Posterior cingulate gyrus (tissue), 11 donors: Measurements from ENCODE around the gene FGF2.
"Not testable (repeated sequence)": the region's sequence is repeated elsewhere in the genome, so short reads cannot be mapped to it uniquely, and the experiment has no call there.

Source experiments
- DNase-seq, 10 donors: peaks; one replicate each; pipeline versions ENCODE4 v3.0.0 to v3.0.0-alpha.2; 2020 to 2021; ENCODE audit warnings: mixed read lengths in 3 of 10
- intact Hi-C: fragments of 100-400 bp; cut with DNase I; formaldehyde crosslinking; loops from one replicate; pipeline ENCODE4 v1.15.1; 2023

The FGF2 gene

DNA sequence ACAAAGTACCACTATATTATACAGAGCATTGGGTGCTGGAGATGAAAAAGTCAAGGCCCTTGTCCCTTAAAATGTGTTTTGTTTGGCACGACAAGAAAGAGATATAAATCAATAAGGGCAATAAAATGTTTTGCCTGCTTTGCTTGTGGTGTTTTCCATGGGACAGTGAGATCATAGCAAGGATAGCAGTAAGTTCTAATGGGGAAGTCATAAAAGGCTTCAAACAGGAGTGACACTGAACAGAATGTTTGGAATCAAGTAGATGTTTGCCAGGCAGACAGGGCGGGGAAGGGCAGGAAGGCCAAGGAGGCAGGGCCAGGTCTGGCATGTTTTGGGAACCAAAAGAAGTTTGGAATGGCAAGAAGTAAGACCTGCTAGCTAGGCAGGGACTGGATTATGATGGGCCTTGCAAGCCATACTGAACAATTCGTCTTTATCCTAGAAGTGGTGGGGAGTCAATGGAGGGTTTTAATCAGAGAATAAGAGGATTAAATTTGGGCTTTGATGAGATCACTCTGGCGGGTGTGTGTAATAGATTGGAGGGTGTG is 16.4 kb downstream of the FGF2 start:
- no peak for DNase-seq
- intact Hi-C loops: no loop called here

DNA sequence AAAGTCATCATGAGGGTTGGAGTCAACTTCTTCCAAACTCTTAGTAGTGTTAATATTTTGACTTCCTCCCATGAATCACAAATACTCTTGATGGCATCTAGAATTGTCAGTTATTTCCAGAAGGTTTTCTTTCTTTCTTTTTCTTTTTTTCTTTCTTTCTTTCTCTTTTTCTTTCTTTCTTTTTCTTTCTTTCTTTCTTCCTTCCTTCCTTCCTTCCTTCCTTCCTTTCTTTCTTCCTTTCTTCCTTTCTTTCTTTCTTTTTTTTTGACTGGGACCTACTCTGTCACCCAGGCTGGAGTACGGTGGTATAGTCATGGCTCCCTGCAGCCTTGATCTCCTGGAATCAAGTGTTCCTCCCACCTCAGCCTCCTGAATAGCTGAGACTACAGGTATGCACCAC is 17.8 kb downstream of the FGF2 start:
- DNase-seq, intact Hi-C loops: not testable (repeated sequence)

DNA sequence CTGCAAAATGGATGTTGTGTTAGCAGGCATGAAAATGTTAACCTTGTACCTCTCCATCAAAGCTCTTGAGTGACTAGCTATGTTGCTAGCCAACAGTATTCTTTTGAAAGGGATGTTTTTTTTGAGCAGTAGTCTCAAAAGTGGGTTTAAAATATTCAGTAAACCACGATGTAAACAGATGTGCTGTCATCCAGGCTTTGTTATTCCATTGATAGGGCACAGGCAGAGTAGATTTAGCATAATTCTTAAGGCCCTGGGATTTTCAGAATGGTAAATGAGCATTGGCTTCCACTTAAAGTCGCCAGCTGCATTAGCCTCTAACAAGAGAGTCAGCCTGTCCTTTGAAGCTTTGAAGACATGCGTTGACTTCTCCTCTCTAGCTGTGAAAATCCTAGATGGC is 18.4 kb downstream of the FGF2 start:
- intact Hi-C loops: no loop called here
- no peak for DNase-seq

DNA sequence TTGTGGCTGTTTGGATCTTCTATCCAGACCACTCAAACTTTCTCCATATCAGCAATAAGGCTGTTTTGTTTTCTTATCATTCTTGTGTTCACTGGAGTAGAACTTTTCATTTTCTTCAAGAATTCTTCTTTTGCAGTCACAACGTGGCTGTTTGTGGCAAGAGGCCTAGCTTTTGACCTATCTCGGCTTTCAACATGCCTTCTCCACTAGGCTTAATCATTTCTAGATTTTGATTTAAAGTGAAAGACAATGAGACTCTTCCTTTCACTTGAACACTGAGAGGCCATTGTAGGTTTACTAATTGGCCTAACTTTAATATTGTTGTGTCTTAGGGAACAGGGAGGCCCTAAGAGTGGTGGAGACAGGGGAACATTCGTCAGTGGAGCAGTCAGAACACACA is 19.1 kb downstream of the FGF2 start:
- intact Hi-C loops: no loop called here

DNA sequence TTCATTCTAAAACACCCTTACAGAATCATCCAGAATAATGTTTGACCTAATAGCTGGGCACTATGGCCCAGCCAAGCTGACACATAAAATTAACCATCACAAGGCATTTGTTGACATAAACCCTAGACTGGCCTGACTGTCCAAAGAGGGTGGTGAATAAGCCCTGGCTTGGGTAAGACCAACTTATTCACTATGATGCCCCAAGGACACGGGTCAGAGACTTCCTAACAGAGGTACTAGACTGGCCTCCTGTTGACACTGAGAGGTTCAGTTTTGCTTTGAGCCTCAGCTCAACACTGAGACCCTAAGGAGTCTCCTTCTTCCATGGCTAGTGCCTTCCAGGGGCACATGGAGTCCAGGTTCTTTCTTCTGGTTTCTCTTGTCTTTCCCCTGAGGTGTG is 21.3 kb downstream of the FGF2 start:
- no peak for DNase-seq
- intact Hi-C loops: no loop called here

More for the DNA sequence above, 19.1 kb downstream of the FGF2 start:
- no peak for DNase-seq

DNA sequence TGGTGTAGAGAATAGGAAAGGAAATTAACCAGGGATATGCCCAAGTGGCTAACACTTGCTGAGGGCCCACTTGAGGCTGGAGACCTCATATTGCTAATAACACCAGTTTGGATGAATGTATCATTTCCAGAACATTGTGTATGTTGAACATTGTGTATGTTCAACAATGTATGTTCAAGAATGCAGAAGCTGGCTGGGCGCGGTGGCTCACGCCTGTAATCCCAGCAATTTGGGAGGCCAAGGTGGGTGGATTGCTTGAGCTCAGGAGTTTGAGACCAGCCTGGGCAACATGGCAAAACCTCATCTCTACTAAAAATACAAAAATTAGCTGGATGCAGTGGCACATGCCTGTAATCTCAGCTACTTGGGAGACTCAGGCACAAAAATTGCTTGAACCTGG is 23.2 kb downstream of the FGF2 start:
- peak in 3 of 10 donors; percentile 43 to 63 (median 53) for DNase-seq
- intact Hi-C loops: not testable (repeated sequence)

DNA sequence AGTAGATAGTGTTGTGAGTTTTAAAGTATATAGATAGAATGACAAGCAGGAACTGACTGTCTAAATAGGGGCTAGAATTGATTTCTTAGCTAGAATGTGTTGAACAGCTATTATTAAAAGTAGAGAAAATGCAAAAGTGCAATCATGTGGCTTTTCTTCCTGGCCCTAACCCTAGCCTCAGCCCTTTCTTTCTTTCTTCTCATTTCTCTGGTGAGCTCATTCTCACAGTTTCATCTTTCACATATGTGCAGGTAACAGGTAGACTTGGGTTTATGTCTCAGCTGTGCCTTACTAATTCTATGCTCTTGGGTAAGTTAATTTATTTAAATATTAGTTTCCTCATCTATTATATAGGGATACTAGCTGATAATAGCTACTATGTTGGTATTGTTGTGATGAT is 24.9 kb downstream of the FGF2 start:
- no peak for DNase-seq
- intact Hi-C loops: no loop called here

DNA sequence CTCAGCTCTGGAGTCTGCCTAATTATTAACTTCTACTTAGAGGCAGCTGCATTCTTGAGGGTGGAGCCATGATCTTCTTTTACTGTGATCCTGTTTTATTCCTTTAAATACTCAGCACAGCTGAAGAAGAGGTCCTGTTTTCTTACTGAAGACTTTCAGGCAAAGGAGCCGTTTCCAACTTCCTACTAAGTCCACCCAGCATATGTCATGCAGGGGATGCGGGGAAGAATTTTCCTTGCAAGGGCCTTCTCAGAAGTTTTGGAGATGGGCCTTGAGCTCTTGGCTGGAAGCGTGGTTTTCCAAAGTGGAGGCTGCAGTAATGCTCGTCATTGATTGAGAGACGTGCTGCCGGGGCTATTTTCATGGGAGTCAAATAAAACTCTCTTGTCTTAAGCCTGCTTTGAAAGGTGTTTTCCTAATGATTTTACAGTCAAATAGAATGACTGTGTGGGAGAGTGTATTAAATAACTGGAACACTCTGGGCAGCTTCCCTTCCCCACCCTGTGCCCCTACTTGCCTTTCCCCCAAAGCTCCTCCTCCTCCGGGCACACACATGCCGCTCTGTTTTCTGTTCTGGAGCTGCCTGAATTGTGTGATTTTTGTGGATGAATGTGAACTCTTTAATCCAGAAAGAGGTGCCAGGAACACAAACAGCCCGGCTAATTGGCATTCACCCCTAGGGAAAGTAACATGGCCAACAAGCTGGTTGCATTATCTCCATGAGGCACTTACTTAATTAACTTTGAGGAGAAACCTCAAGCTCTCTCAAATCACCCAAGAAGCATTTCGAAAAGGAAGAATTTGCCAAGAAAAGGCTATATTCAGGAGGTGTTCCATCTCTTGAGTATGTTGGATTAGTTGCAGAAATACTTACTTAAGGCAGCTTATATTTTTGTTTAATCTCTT is 28.1 kb downstream of the FGF2 start:
- intact Hi-C loops: no loop called here

DNA sequence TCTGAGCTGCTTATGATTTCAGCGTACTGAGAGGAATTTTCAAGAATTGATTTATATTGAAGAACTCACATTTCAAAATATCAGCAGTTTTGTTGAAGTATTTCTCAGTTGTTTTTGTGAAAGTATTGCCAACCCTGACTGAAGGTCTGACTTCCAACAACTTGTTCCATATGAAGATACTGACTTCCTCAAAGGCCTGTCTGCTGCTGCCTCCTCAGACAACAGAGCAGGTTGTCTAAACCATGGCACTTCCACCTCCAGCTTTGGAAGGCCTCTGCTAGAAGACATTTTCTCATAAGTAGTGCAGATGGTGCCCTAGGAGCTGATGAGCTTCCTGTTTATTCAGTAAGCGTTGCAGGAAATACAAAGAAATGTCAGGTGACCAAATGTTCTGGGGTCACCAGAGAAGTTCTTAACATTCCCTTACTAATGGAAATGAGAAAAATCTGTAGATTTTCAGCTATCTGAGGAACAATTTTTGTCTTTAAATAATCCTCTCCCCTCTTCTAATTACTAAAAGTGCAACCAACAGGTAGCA is 28.8 kb downstream of the FGF2 start:
- intact Hi-C loops: no loop called here

More for the DNA sequence above, 28.1 kb downstream of the FGF2 start:
- DNase-seq: peak; percentile 36 to 92 (median 60)

DNA sequence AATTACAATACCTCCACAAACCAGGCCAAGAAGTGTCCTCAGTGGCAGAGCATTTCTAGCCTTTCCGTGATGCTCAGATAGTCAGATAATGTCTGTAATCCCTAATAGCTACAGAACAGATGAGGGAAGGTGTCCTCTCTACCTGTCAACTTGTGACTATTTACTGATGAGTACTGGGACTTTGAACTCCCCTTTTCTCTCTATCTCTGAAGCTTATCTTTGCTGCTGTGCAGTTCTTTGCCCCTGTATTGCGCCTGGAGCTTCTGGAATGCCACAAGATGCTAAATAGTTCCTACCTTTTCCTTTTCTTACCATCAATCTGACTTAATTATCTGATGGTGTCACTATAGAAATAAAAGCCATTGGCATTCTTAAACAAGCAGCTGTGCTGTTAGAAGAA is 30.5 kb downstream of the FGF2 start:
- DNase-seq: no peak
- intact Hi-C loops: no loop called here

More for the DNA sequence above, 28.8 kb downstream of the FGF2 start:
- DNase-seq: no peak

DNA sequence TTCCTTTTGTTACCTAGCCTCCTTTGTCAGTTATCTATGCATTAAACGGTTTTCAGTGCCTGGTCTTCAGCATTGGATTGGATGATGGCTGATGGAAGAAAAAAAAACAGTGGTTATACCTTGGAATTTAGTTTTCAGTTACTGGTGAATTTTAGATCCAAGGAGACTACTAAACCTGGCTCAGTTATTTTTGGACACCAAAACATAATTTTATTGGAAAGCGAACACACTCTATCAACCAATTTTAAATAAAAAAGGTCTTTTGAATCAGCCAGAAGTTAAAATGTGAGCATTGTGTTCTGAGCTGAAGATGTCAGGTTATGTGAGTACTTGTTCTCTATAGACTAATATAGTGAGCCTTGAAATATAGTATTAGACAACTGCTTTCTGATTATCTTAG is 32.1 kb downstream of the FGF2 start:
- DNase-seq: no peak
- intact Hi-C loops: no loop called here

DNA sequence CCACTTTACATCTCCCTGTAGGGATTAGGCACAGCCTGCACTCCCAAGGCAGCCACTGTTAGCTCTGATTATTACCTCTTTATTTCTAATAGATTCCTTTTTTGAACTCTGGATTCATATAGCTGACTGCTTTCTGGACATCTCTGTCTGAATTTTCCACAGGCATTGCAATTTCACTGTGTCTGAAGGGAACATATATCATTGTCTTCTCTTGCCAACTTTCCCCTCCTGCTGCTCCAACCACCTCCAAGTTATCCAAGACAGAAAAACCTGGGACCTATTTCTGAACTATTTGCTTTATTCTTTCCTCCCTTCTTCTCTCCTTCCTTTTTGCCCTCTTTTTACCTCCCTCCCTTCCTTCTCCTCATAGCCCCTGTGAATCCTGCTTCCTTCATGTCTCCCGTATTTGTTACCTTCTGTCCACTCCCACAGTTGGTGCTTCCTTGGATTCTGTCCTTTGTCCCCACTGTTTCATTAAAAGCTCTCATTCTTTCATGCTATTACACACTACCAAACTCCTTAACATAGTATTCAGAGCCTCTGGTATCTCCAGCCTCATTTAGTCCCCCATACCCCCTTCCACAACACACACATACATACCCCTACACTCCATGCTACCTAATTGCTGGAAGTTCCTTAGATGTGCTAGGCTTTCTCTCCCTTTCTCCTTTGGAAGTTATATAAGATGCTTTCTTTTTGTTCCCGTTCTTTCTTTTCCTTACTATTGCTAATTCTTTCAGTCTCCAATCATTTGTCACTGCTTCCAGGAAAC is 34.7 kb downstream of the FGF2 start:
- intact Hi-C loops: no loop called here
- no peak for DNase-seq

DNA sequence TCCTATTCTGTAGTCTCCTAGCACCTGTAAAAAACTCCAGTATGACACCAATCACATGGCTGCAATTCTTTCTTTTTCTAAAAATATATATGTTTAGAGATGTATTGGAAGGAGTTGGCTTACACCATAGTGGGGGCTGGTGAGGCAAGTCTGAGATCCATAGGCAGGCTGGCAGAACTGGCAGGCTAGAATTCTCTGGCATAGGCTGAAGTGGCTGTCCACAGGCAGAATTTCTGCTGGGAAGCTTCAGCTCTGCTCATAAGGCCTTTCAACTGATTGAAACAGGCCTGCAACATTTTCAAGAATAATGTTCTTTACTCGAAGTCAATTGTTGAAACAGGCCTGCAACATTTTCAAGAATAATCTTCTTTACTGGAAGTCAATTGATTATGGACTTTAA is 37.0 kb downstream of the FGF2 start:
- DNase-seq: no peak
- intact Hi-C loops: no loop called here

DNA sequence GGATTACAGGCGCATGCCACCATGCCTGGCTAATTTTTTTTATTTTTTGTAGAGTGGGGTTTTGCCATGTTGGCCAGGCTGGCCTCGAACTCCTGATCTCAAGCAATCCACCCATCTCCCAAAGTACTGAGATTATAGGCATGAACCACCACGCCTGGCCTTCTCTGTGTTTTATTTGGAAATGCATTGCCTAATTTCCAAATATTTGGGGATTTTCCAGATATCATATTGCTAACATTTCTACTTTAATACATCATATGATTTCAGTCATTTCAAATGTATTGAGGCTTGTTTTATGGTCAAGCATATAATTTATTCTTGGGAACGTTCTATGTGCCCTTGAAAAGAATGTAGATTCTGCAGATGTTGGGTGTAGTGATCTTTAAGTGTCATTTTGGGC is 38.8 kb downstream of the FGF2 start:
- DNase-seq: no peak
- intact Hi-C loops: no loop called here

DNA sequence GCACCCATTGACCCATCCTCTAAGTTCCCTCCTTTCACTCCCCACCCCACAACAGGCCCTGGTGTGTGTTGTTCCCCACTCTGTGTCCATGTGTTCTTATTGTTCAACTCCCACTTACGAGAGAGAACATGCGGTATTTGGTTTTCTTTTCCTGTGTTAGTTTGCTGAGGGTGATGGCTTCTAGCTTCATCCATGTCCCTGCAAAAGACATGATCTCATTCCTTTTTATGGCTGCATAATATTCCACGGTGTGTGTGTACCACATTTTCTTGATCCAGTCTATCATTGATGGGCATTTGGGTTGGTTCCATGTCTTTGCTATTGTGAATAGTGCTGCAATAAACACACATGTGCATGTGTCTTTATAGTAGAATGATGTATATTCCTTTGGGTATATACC is 41.6 kb downstream of the FGF2 start:
- DNase-seq, intact Hi-C loops: not testable (repeated sequence)

DNA sequence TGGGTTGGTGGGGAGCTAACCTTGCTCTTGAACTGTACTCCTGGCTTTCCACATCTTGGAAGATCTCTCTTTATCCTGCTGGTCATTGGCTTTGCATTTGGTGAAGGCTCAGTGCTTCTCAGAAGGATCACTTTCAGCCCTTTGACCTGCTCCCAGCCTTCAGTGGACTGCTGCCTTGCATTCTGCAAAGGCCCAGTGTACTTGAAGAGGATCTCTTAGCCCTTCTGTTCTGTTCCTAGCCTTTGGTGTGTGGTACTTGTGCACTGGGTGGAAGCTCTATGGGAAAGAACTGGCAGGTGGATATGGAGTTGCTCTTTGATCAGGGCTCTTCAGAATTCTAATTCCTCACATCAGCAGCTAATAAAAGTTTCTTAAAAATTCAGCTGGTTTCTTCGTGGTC is 46.5 kb downstream of the FGF2 start:
- intact Hi-C loops: no loop called here

DNA sequence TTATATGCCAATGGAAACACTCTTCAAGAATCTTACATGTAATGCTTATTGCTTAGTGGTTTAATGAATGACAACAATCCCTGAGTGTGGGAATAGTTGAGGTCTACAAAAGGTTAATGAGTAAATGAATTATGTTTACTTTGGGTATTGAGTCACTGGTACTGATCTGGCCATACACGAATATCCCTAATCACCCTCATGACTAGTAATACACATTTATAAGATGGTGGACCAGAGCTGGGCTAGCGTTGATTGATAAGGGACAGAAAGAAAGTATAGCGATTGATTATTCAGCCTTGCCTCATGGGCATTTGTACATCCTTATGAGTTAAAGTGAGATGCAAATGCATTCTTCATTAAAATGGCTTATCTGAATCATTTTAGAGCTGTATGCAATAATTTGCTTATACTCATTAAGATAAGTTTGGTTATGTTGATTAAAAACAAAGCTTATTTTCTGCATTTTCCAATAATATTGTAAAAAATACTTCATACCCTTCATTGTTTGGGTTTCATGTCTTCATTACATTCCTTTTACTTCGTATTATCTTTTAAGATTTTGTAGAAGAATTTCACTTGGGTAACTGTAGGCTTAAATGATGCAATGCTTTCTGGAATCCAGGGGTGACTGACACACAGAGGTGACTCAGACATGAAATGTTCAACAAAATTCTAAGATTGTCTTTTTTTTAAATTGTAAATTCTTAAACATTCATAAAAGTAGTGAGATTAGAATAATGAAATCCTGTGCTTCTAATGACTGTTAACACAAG is 47.4 kb downstream of the FGF2 start:
- no peak for DNase-seq
- intact Hi-C loops: no loop called here

More for the DNA sequence above, 46.5 kb downstream of the FGF2 start:
- DNase-seq: no peak

DNA sequence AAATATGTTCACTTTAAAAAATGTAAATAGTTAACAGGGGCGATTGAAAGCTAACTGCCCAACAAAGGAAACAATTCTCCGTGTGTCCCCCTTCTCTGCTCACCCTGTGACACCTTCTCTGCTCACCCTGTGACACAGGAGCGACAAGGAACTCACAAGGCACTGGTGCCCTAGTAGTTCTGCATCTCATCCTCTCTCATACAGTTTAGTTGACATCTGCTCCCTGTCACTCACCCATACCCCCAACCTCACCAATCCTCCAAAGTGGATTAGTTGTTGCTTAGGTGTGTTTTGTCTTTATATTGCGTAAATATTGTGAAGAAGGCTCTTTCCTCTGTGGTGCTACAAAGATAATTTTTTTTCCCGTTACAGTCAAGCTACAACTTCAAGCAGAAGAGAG is 49.3 kb downstream of the FGF2 start:
- no peak for DNase-seq
- intact Hi-C loops: no loop called here

DNA sequence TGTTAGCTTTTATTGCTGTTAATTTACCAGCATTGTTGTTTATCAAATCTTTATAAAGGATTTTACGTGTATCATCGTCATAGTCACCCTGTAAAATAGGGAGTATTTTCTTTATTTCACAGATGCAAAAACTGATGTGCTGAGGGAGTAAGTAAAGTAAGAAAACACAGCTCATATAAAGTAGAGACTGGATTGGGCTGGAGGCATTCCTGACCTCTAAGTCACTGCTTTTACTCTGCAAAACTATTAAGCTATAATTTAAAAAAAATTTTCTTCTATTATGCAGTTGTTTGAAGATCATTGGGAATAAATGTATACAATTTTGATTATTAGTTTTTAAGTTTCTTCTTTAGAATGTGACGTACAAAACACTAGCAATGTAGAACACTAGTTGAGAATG is 49.8 kb downstream of the FGF2 start:
- intact Hi-C loops: no loop called here
- no peak for DNase-seq

DNA sequence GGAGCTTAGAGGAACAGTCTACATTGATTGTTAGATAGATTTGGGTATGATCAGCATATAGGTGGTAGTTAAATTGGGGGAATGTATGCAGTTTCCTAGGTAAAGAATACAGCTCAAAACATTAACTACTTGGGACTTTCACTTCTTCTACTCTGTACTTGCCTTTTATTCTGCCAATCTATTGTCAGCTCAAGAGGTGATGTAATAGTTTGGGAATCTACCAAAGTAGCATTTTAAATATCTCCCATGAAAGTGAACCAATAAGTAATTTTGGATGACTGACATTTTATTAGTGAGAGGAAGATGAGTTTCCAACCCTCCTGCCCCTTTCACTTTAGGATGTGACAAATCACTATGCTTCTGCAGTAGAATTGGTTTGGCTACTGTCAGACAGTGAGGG is 52.4 kb downstream of the FGF2 start:
- DNase-seq: no peak
- intact Hi-C loops: no loop called here
